Naive thymus-derived CD4-positive, alpha-beta T cell (primary cell): ENCODE results near the gene PTP4A1. TPM values are rescaled to one million over a fixed set of nuclear protein-coding genes. Genes with fewer than 3 reads are reported as not detected.

Source experiments
- ATAC-seq: fragments of 150-1000 bp; cut with Tn5 transposase; 2 replicates; pipeline ENCODE4 v1.10.0; 2021; ENCODE audit warnings: mild to moderate bottlenecking, moderate library complexity
- CTCF ChIA-PET: fragments of 350-600 bp; sonication (Branson Sonifier 250); formaldehyde crosslinking; loops from one replicate; lab custom pipeline; 2021; ENCODE audit warnings: antibody characterized with exemption; lab: Charles Lee
- POLR2A ChIA-PET: fragments of 350-600 bp; sonication (Branson Sonifier 250); formaldehyde crosslinking; loops from one replicate; lab custom pipeline; 2021; ENCODE audit warnings: antibody characterized with exemption, inconsistent platforms; lab: Charles Lee
- DNase-seq, 9 donors: peaks; one replicate each; pipeline versions ENCODE4 v3.0.0 to v3.0.0-alpha.2; 2020 to 2022; ENCODE audit warnings: mixed read lengths in 1 of 9
- H3K27ac ChIP-seq: one replicate; pipeline ENCODE4 v1.7.0; 2013; ENCODE audit warnings: mild to moderate bottlenecking, low read depth, low read length, moderate library complexity
- H3K27me3 ChIP-seq, 2 donors: one replicate each; pipeline ENCODE4 v1.7.0; 2013; ENCODE audit warnings: low read length in 2 of 2, mild to moderate bottlenecking in 2 of 2, moderate library complexity in 2 of 2; ENCODE audit not compliant: control insufficient read depth in 2 of 2, insufficient read depth in 2 of 2
- H3K36me3 ChIP-seq, 3 experiments: 1 replicate in 2 of 3; 2 replicates in 1 of 3; pipeline ENCODE4 v1.7.0; 2013; ENCODE audit warnings: low read length in 3 of 3, mild to moderate bottlenecking in 3 of 3, moderate library complexity in 1 of 3; ENCODE audit not compliant: insufficient read depth in 3 of 3, control insufficient read depth in 2 of 3
- H3K4me1 ChIP-seq, 2 donors: one replicate each; pipeline ENCODE4 v1.7.0; 2013; ENCODE audit warnings: low read length in 2 of 2, mild to moderate bottlenecking in 2 of 2, moderate library complexity in 1 of 2; ENCODE audit not compliant: control insufficient read depth in 2 of 2, insufficient read depth in 2 of 2
- H3K4me3 ChIP-seq: 2 replicates; pipeline ENCODE4 v1.7.0; 2013; ENCODE audit warnings: mild to moderate bottlenecking, low read length
- H3K9me3 ChIP-seq, 3 experiments: 1 replicate in 2 of 3; 2 replicates in 1 of 3; pipeline ENCODE4 v1.7.0; 2013; ENCODE audit warnings: low read length in 3 of 3; ENCODE audit not compliant: control insufficient read depth in 2 of 3
- H3K27ac Mint-ChIP-seq, 9 donors: one replicate each; pipeline ENCODE4 v1.8.0; 2020 to 2022; ENCODE audit warnings: mixed read lengths in 9 of 9, mild to moderate bottlenecking in 8 of 9, moderate library complexity in 5 of 9, inconsistent platforms in 2 of 9
- H3K27me3 Mint-ChIP-seq, 5 donors: one replicate each; pipeline ENCODE4 v1.8.0; 2021 to 2022; ENCODE audit warnings: mixed read lengths in 5 of 5, mild to moderate bottlenecking in 1 of 5
- H3K36me3 Mint-ChIP-seq, 5 donors: one replicate each; pipeline ENCODE4 v1.8.0; 2020 to 2022; ENCODE audit warnings: mixed read lengths in 5 of 5, mild to moderate bottlenecking in 3 of 5, inconsistent platforms in 1 of 5
- H3K4me1 Mint-ChIP-seq, 7 donors: one replicate each; pipeline ENCODE4 v1.8.0; 2020 to 2022; ENCODE audit warnings: mixed read lengths in 7 of 7, mild to moderate bottlenecking in 3 of 7, inconsistent platforms in 1 of 7
- H3K4me3 Mint-ChIP-seq, 10 donors: one replicate each; pipeline ENCODE4 v1.8.0; 2020 to 2022; ENCODE audit warnings: mild to moderate bottlenecking in 10 of 10, mixed read lengths in 10 of 10, moderate library complexity in 6 of 10, inconsistent platforms in 2 of 10
- H3K9me3 Mint-ChIP-seq, 11 donors: one replicate each; pipeline ENCODE4 v1.8.0; 2020 to 2022; ENCODE audit warnings: mixed read lengths in 11 of 11, mild to moderate bottlenecking in 4 of 11, inconsistent platforms in 1 of 11, moderate library complexity in 1 of 11
- intact Hi-C, 2 donors: fragments of 100-400 bp; cut with micrococcal nuclease; formaldehyde crosslinking; loops; one replicate each; pipeline ENCODE4 v1.15.1; 2023
- polyA plus RNA-seq, 2 donors: library from polyadenylated mRNA; unstranded; fragments of 300-500 nt; fragmentation: Illumina TruSeq; gene quantifications; one replicate each; pipeline ENCODE4 v1.2.3, GENCODE V29; 2021
- total RNA-seq, 6 experiments: library from RNA in 5 of 6; stranded (reverse) in 5 of 6; gene quantifications; 1 replicate in 5 of 6; 2 replicates in 1 of 6; pipeline ENCODE4 v1.2.3 and lab custom pipeline; 2021 to 2026

The PTP4A1 gene
- total and polyA plus RNA-seq, 7 experiments from 2014 or later, result 26.4 to 165 (median 47.5) TPM

DNA sequence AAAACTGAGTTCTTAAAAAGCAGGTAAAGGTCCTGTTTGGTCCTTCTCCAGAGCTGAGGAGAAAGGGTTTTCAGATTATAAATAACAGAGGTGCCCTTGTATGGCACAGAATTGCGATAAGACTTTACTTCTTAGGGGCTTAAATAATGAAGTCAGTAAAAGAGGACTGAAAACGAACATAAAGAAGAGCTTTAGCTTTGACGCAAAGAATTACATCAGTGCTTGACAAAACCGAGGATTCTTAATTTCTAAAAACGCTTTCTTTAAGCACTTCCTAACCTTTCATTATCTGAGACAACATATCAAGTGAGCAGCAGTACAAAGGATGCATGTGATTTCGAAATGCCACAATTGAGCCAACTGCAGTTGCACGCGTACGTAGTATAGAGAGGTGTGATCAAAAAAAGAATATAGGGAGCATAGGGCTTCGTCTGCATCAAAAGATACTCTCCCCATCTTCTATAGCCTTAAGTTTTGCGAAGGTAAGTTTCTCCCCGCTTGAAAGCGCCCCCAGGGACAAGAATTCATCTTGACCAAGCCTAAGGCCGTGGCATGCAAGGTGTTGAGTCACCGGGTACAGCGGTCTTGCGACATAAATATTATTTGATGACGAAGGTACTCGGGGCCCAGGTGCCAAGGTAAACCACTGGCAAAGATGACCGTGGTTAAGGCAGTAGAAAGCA, 778 bp upstream of the PTP4A1 start:
- Histone ChIP-seq H3K27ac (peak overlapping the region; percentile 97), H3K27me3 (no peaks in the 10 kb centered on the region), H3K4me1 (peaks cover 10 to 16% of the 10 kb centered on the region in 2 donors), H3K9me3 (no peaks in the 10 kb centered on the region), H3K36me3 (peaks cover 0 to 10% (median 2%) of the 10 kb centered on the region in 3 experiments), H3K4me3 (peak overlapping the region; percentile 91)
- ATAC-seq (peak; percentile 36), DNase-seq (peak in 7 of 9 donors; percentile 62 to 85 (median 78))
- H3K9me3 Mint-ChIP-seq, result peaks cover 0 to 5% (median 0%) of the 10 kb centered on the region in 11 donors
- H3K36me3 Mint-ChIP-seq, result peaks cover 0 to 16% (median 3%) of the 10 kb centered on the region in 5 donors
- H3K27me3 Mint-ChIP-seq, result peaks cover 0 to 3% (median 0%) of the 10 kb centered on the region in 5 donors
- CTCF ChIA-PET, result no interaction called here
- peak overlapping the region; percentile 83 to 96 (median 92) for H3K4me3 Mint-ChIP-seq
- intact Hi-C loops, result loop anchor here (1.0 to 5.0 kb wide), 6 partner anchors 27 to 219 kb away; partner anchors contain the start of gene PHF3 (in 2 of the 2)
- POLR2A ChIA-PET, result interaction anchor here (0.9 to 3.1 kb wide), 3 partner anchors 61 to 68 kb away, joined by 3 to 13 read pairs (median 4); partner anchors contain the start of gene PHF3
- H3K27ac Mint-ChIP-seq, result peak overlapping the region; percentile 89 to 100 (median 98)
- H3K4me1 Mint-ChIP-seq, result peaks cover 19 to 41% (median 34%) of the 10 kb centered on the region in 7 donors

DNA sequence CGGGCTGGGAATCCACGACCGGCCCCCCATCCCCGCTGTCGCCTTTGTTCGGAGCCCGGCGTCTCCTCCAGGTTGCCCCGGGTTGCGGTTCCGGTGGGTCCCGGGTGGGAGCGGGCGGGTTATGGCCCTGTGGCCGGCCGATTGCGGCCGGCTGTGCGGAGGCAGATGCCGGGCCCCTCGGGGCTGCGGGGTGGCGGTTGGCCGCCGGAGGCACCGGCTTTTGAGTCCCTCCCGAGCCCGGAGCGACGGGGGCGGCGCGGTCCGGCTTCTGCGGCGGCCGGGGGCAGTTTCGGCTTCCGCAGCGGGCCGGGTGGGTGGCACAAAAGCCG, 431 bp downstream of the PTP4A1 start:
- no peaks in the 10 kb centered on the region for H3K27me3 Mint-ChIP-seq
- Histone ChIP-seq H3K27me3 (no peaks in the 10 kb centered on the region), H3K36me3 (peaks cover 4 to 18% (median 5%) of the 10 kb centered on the region in 3 experiments), H3K4me3 (peak overlapping the region; percentile 81), H3K9me3 (no peaks in the 10 kb centered on the region), H3K27ac (peak overlapping the region; percentile 97), H3K4me1 (peaks cover 10 to 16% of the 10 kb centered on the region in 2 donors)
- intact Hi-C loops, result loop anchor here (1.0 to 5.0 kb wide), 7 partner anchors 26 to 220 kb away; partner anchors contain the start of gene PHF3 (in 2 of the 2)
- POLR2A ChIA-PET, result interaction anchor here (1.0 to 2.5 kb wide), 4 partner anchors 60 to 87 kb away, joined by 3 to 35 read pairs (median 6); partner anchors contain the start of gene PHF3
- peaks cover 0 to 19% (median 10%) of the 10 kb centered on the region in 5 donors for H3K36me3 Mint-ChIP-seq
- CTCF ChIA-PET, result interaction anchor here (0.9 to 1.6 kb wide), 2 partner anchors 11 to 192 kb away, joined by 4 read pairs; no protein-coding TSS in a partner anchor
- DNase-seq (no peak), ATAC-seq (no peak)
- H3K9me3 Mint-ChIP-seq, result peaks cover 0 to 5% (median 0%) of the 10 kb centered on the region in 11 donors
- H3K4me1 Mint-ChIP-seq, result peaks cover 21 to 51% (median 42%) of the 10 kb centered on the region in 7 donors
- peak overlapping the region; percentile 87 to 96 (median 94) for H3K4me3 Mint-ChIP-seq
- H3K27ac Mint-ChIP-seq, result peak overlapping the region; percentile 89 to 100 (median 98)

DNA sequence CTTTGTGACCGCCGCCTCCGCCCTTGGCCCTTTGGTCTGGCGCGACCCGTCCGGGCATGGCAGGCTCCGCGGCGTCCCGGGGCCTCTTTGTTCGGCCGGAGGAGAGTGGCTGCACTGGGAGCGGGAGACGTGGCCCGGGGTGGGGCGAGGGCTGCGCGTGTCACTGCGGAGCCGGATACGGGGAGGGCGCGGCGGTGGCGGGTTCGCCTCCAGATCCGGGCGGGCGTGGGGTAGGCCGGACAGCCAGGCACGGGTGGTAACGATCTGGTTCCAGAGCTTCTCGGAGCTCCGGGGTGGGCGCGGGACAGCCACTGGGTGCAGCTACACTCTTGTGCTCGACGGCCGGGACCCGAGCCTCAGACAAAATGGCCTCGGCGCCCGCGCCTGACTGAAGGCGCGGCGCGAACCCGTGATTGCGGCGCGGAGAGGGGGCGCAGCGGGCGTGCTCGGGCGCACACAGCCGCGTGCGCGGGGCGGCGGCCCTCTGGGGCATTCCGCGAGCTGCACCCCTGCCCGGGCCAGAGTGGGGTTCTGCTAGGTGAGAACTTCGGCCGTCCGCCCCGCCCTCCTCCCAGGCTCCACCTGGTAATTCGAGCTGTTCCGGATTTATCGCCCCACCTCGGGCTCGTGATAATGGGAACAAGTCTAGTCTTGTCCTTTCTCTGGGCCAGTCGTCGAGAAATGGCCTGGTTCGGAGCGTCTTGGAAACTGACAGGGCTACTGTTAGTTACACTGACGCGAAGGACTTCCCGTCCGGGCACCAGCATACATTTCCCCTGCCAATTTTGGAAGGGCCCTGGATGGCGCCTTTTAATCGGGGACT, 1.0 kb downstream of the PTP4A1 start:
- intact Hi-C loops, result loop anchor here (1.0 to 5.0 kb wide), 5 partner anchors 25 to 221 kb away; no protein-coding TSS in a partner anchor

DNA sequence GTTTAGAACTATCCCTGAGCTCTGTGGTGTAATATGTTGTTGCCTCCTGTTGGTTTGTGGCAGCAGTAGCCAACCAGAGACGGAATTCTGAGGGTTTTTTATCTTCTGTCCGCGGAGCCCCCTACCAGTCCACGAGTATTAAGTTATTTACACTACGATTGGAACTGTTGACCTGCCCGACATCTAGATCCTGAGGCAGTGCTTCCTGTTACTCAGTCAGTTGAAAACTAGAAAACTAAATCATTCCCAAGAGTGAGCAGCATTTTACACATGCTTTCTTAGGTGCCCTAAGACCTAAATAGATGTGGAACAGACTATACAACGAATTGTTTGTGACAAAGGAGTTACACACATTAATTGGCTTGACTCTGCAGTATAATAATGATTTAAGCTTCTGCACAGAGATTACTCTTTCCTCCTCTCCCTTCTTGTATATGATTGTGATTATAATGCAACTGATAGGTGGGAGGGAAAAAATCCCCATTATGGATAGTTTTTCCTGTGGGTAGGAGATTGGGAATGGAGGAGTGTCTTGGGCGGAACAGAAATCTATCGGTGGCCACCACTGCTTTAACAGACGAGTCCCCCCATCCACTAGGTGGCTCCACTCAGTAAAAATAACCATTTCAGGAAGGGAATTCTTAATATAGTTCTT, 1.7 kb downstream of the PTP4A1 start:
- DNase-seq, result peak in 7 of 9 donors; percentile 19 to 50 (median 39)
- peak overlapping the region; percentile 97 for H3K27ac ChIP-seq

More for the DNA sequence above, 1.0 kb downstream of the PTP4A1 start:
- ATAC-seq (peak; percentile 28), DNase-seq (peak; percentile 55 to 79 (median 74))
- no peaks in the 10 kb centered on the region for H3K27me3 ChIP-seq
- H3K9me3 ChIP-seq, result no peaks in the 10 kb centered on the region
- H3K36me3 Mint-ChIP-seq, result peaks cover 0 to 15% (median 10%) of the 10 kb centered on the region in 5 donors
- POLR2A ChIA-PET, result interaction anchor here (0.6 to 2.5 kb wide), 11 partner anchors 10 to 103 kb away, joined by 3 to 35 read pairs (median 4); partner anchors contain the start of gene PHF3
- peak overlapping the region; percentile 81 for H3K4me3 ChIP-seq
- H3K9me3 Mint-ChIP-seq, result peaks cover 0 to 5% (median 0%) of the 10 kb centered on the region in 11 donors
- H3K4me1 Mint-ChIP-seq, result peaks cover 21 to 51% (median 42%) of the 10 kb centered on the region in 7 donors
- CTCF ChIA-PET, result interaction anchor here (0.6 to 2.1 kb wide), 7 partner anchors 11 to 221 kb away, joined by 3 to 15 read pairs (median 4); partner anchors contain the start of gene PHF3
- H3K27me3 Mint-ChIP-seq, result no peaks in the 10 kb centered on the region
- H3K4me1 ChIP-seq, result peaks cover 10 to 16% of the 10 kb centered on the region in 2 donors
- peak overlapping the region; percentile 87 to 96 (median 94) for H3K4me3 Mint-ChIP-seq
- peak overlapping the region; percentile 89 to 100 (median 97) for H3K27ac Mint-ChIP-seq
- H3K27ac ChIP-seq, result peak overlapping the region; percentile 97
- peaks cover 4 to 18% (median 5%) of the 10 kb centered on the region in 3 experiments for H3K36me3 ChIP-seq

DNA sequence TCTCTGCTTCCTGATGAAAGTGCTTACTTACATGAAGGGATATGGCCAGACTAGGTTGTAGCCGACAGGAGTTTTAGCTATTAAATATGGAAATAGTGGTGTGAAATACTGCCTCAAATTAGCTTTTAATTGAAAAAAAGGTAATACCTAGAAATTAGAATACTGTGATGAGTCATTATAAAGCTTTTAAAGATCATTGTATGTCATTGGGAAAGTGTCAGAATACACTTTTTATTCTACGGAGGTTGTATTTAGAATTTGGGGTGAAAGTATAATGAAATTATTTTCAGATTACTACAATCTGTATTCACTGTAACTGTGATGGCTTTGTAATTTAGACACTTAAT, 2.2 kb downstream of the PTP4A1 start:
- CTCF ChIA-PET, result interaction anchor here (0.7 to 2.1 kb wide), 8 partner anchors 9 to 140 kb away, joined by 3 to 15 read pairs (median 4); partner anchors contain the start of gene PHF3
- peak overlapping the region; percentile 81 for H3K4me3 ChIP-seq
- ATAC-seq (no peak), DNase-seq (no peak)
- POLR2A ChIA-PET, result interaction anchor here (1.2 to 2.5 kb wide), 3 partner anchors 24 to 61 kb away, joined by 3 to 35 read pairs (median 4); partner anchors contain the start of gene PHF3
- peaks cover 10 to 16% of the 10 kb centered on the region in 2 donors for H3K4me1 ChIP-seq
- H3K36me3 ChIP-seq, result peaks cover 4 to 24% (median 7%) of the 10 kb centered on the region in 3 experiments
- H3K36me3 Mint-ChIP-seq, result peaks cover 0 to 15% (median 11%) of the 10 kb centered on the region in 5 donors
- H3K27ac Mint-ChIP-seq, result peak overlapping the region in 8 of 9 donors; percentile 89 to 100 (median 97)
- no peak overlapping the region for H3K27ac ChIP-seq
- intact Hi-C loops, result loop anchor here (5.0 kb wide), 2 partner anchors 67 to 113 kb away; no protein-coding TSS in a partner anchor
- H3K27me3 ChIP-seq, result no peaks in the 10 kb centered on the region
- H3K4me1 Mint-ChIP-seq, result peaks cover 21 to 51% (median 42%) of the 10 kb centered on the region in 7 donors
- no peaks in the 10 kb centered on the region for H3K9me3 ChIP-seq
- H3K9me3 Mint-ChIP-seq, result peaks cover 0 to 5% (median 0%) of the 10 kb centered on the region in 11 donors
- no peaks in the 10 kb centered on the region for H3K27me3 Mint-ChIP-seq
- peak overlapping the region; percentile 87 to 96 (median 94) for H3K4me3 Mint-ChIP-seq

More for the DNA sequence above, 1.7 kb downstream of the PTP4A1 start:
- Mint-ChIP-seq H3K27ac (peak overlapping the region; percentile 89 to 100 (median 97)), H3K4me1 (peaks cover 21 to 51% (median 42%) of the 10 kb centered on the region in 7 donors), H3K27me3 (no peaks in the 10 kb centered on the region), H3K9me3 (peaks cover 0 to 5% (median 0%) of the 10 kb centered on the region in 11 donors), H3K36me3 (peaks cover 0 to 15% (median 10%) of the 10 kb centered on the region in 5 donors), H3K4me3 (peak overlapping the region; percentile 87 to 96 (median 94))
- ATAC-seq, result no peak
- Histone ChIP-seq H3K4me1 (peaks cover 10 to 16% of the 10 kb centered on the region in 2 donors), H3K4me3 (peak overlapping the region; percentile 81), H3K27me3 (no peaks in the 10 kb centered on the region), H3K36me3 (peaks cover 4 to 19% (median 5%) of the 10 kb centered on the region in 3 experiments), H3K9me3 (no peaks in the 10 kb centered on the region)
- intact Hi-C loops, result loop anchor here (1.0 to 5.0 kb wide), 5 partner anchors 24 to 222 kb away; no protein-coding TSS in a partner anchor
- CTCF ChIA-PET, result interaction anchor here (0.6 to 2.1 kb wide), 11 partner anchors 9 to 221 kb away, joined by 3 to 15 read pairs (median 4); partner anchors contain the start of gene PHF3
- POLR2A ChIA-PET, result interaction anchor here (0.9 to 2.5 kb wide), 9 partner anchors 9 to 102 kb away, joined by 3 to 35 read pairs (median 4); partner anchors contain the start of gene PHF3
